ENCODE measurements around the gene SCYGR8.
"Not testable (repeated sequence)": the region's sequence is repeated elsewhere in the genome, so short reads cannot be mapped to it uniquely, and the experiment has no call there.

SCYGR8 gene, protein sequence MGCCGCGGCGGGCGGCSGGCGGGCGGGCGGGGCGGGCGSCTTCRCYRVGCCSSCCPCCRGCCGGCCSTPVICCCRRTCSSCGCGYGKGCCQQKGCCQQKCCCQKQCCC

DNA sequence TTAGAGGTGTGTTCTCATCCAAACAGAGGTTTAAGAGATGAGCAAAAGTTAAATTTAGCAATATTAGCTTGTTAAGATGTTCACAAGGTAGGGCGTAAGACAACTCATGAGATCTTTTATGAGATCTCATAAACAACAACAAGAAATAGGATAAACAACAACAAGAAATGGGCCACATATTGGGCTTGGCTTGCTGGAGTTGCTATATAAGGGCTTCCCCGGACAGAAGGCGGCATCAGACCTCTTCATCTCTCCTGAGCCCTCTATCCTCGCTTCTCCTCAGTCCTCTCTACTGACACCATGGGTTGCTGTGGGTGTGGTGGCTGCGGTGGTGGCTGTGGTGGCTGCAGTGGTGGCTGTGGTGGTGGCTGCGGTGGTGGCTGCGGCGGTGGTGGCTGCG is at the start of gene SCYGR8:
Gene SCYGR8, plus strand, starts transcription at position 301 of the 400 bp plus-strand sequence. Its CDS starts 0 bp downstream, at position 301.
- DNase-seq (ENCODE audit: low read depth in 1 of 2, low spot score in 1 of 2), result no peak

DNA sequence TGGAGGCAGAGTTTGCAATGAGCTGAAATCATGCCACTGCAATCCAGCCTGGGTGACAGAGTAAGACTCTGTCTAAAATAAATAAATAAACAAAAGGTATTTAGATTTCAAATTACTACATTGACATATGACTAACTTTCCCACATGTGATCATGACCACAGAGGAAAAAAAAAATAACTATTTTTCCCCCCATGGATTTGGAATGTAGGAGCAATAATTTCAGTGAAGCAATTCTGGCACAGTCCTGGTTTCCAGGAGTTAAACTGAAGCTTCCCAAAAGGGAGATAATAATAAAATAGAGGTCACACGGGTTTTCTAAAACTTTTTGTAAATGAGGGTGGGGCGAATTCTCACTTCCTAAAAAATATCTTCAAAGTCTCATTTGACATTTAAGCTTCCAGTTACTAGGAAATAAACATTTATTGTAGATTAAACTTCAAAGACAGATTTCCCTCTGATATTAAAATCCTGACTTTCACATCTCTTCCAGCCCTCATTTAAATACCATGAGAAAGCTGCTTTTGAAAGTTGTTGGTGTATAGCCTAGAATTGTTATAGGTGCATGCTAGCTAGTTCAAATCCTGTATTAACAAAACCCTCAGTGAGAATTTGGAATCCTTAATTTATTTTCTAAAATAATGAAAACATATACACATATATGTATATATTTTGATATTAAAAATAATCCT is 48.6 kb upstream of the SCYGR8 start:
- no peak for DNase-seq (ENCODE audit: low read depth in 1 of 2, low spot score in 1 of 2)

DNA sequence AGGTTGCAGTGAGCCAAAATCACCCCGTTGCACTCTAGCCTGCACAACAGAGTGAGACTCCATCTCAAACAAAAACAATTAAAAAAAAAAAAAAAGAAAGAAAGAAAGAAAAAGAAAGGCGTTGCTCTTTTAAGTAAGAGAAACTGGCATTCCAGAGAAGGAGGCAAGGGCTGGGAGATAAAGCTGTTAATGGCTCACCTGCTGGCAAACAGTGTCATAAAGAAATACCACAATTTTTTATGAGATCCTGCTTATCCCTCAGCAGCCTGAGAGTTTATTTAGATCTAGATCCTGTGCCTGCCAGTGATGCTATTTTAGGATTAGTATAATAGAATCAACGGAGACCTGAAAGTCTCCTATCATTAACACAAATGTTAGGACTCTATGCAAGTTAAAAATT is 44.1 kb upstream of the SCYGR8 start:
- no peak for DNase-seq (ENCODE audit: low read depth in 1 of 2, low spot score in 1 of 2)

DNA sequence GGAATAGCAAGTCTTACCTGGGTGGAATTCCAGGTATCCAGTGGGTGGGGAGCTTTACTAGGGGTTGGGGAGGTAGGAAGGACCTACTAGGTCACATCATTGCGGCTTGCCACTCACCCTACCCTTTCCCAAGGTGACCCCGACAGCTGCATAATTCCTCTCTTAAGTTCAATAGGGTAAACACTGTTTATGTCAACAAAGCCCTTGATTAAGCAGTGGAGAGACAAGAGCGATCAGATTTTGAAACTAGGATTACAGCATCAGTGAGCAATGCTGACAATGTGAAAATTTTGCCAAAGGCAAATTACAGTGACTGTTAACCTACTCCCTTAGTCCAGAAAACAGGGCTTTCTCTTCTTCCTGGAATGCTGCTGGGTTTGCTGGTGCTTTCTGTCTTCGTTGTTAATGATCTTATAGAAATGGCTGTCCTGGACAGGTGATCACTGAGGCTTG is 42.4 kb upstream of the SCYGR8 start:
- DNase-seq (ENCODE audit: low read depth in 1 of 2, low spot score in 1 of 2), result no peak

DNA sequence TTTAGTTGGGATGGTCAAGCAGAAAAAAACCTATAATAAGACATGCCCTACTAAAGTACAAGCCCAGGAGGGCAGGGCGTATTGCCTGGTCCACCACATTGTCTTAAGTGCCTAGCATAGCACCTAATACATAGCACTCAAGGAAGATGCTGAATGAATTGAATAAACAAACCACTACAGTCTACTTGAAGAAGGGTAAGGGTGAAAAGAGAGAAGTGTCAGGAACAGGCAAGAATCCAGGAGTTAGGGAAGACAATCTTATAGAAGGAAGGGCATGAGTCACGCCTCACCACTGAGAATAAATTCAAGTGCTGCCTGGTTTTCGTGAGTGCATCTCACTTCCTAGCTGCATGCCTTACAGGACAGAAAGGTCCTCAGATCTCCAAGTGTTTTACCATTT is 41.7 kb upstream of the SCYGR8 start:
- DNase-seq (ENCODE audit: low read depth in 1 of 2, low spot score in 1 of 2), result no peak

DNA sequence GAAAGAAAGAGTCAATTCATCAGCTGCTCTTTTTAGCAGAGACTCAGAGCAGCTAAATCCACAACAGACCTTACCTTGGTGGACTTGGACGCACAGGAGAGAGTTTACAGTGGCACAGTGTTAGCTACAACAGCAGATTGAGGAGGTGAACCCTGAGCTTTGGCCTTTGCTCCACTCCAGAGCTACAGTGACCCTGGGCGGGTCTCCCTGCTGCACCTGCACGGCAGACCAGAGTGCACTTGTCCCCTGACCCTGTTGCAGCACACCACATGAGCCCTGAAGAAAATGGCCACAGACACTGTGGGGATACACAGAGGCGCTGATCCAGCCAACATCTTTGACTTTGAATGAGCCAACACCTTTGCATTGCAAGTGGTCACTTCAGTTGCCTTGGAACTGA is 38.8 kb upstream of the SCYGR8 start:
- no peak for DNase-seq (ENCODE audit: low read depth in 1 of 2, low spot score in 1 of 2)

DNA sequence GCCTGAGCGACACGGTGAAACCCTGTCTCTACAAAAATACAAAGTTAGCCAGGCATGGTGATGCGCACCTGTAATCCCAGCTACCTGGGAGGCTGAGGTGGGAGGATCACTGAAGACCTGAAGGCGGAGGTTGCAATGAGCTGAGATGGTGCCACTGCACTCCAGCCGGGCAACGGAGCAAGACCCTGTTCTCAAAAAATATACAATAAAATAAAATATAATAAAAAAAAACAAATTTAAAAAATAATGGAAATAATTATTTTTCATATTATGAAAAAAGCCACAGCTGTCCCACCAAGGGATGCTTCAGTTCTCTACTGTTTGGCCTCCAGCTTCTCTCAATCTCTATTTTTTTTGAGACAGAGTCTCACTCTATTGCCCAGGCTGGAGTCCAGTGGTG is 38.3 kb upstream of the SCYGR8 start:
- DNase-seq (ENCODE audit: low read depth in 1 of 2, low spot score in 1 of 2), result no peak

DNA sequence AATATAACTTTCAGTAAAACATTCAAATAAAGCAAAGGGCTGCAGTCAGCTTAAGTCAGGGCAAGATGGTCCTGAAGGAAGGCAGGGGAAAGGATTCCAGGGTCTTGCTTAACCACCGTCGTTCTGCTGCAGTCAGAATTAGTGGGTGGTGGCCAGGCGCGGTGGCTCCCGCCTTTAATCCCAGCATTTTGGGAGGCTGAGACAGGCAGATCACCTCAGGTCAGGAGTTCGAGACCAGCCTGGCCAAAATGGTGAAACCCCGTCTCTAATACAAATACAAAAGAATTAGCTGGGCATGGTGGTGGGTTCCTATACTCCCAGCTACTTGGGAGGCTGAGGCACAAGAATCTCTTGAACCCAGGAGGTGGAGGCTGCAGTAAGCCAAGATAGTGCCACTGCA is 34.7 kb upstream of the SCYGR8 start:
- no peak for DNase-seq (ENCODE audit: low read depth in 1 of 2, low spot score in 1 of 2)

DNA sequence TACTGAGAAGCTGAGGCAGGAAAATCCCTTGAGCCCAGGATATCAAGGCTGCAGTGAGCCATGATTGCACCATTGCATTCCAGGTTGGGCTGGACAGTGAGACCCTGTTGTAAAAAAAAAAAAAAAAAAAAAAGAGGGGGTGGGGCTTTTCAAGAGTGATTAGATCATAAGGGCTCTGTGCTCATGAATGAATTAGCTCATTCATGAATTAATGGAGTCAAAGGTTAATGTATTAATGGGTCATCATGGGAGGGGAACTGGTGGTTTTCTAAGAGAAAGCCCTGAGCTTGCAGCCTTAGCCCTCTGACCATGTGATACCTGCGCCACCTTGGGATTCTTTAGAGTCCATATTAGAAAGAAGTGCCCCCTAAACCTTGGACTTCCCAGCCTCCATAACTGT is 32.4 kb upstream of the SCYGR8 start:
- no peak for DNase-seq (ENCODE audit: low read depth in 1 of 2, low spot score in 1 of 2)

DNA sequence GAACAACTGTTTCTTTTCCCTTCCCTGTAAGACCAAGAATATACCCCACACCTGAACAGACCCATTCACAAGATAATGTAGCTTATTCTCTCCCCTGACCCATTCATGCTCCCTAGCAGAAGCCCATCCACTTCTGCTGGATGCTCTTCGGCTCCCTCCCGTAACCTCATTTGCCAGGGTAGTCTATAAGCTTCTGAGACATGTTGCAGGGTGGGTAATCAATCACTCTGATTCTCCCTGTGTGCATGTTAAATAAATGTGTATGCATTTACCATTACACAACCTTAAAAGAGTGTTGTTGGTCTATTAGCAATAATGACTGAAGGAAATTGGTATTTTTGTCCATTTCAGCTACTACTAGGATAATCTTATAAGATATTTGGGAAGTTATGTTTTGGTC is 29.2 kb upstream of the SCYGR8 start:
- no peak for DNase-seq (ENCODE audit: low read depth in 1 of 2, low spot score in 1 of 2)

DNA sequence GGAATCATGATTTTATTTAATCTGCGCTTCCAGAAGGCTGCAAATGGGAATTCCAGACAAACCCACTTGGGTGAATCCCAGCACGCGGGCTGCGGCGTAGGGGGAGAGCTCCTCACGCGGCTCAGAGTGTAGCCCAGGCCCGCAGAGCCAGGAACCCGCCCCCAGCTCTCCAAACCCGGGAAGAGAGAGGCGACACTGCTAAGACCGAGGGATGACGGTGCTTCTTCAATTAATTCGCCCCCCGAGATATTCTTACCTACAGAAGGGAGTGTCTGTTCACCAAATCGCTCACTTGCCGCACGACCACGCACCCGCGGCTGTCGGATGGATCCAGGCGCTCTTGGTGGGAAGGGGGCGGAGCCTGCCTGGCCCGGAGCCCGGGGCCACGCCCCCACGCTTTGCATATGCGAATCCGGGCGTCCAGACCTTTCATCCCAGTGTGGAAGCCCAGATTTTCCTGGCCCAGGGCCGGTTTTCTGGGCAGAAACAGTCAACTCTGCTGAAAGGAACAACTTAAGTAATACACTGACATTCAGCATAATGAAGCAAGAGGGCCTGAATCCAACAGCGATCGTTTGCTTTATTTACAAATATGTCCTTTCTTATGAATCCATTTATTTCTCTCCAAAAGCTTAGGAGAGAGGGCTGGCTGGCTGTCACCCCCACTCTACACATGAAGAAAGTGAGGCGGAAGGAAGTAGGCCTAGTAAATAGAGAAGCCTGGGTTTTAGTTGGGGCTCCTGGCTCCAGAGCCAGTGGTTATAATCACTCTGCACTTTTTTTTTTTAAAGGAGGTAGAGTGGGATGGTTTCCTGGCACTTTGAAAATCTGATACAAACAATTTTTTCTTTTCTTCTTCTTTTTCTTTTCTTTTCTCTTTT is 27.8 kb upstream of the SCYGR8 start, which contains the start of gene SLC19A3:
Gene SLC19A3, minus strand, starts transcription at position 342 of the 881 bp plus-strand sequence. CDS start 15,710 bp downstream, outside the sequence.
- DNase-seq (ENCODE audit: low read depth in 1 of 2, low spot score in 1 of 2), result no peak

DNA sequence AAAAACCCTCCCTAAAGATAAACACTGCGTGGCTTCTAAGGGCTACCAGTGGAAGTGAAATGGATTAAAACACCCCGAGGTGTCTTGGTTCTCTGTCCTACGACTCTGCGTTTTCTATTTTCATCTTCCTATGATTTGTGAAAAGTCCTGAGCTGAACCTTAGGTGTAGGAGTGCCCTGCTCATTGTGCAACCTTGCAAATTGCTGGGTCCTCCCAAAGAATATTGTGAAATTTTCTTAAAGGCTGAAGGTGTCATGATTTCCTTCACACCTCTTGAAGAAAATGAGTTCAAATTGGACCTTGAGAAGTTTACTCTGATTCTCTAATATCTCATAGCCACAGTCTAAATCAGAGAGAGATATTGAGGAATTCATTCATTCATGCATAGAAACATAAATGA is 26.1 kb upstream of the SCYGR8 start:
- no peak for DNase-seq (ENCODE audit: low read depth in 1 of 2, low spot score in 1 of 2)

DNA sequence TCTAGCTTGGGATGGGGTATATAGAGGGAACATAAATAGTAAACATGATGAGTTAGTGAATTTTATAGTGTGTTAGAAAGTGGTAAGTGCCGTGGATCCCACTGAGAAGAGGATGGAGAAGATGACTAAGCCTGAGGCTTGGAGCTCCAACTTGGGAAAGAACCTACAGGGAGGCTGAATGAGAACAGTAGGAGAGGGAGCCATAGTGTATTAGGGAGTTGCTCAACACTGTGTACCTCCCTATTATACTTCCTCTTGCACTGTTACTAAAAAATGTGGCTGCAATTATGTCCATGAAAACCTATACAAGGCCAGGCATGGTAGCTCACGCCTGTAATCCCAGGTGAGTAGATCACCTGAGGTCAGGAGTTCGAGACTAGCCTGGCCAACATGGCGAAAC is 25.0 kb upstream of the SCYGR8 start:
- DNase-seq (ENCODE audit: low read depth in 1 of 2, low spot score in 1 of 2), result no peak

DNA sequence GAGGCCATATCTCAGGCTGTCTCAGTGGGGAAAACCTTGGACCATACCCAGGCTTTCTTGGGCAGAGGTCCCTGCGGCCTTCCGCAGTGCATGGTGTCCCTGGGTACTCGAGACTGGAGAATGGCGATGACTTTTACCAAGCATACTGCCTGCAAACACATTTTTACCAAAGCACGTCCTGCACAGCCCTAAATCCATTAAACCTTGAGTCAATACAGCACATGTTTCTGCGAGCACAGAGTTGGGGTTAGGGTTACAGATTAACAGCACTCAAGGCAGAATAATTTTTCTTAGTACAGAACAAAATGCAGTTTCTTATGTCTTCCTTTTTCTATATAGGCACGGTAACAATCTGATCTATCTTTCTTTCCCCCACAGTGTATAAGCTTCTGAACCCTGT is 22.9 kb upstream of the SCYGR8 start:
- not testable (repeated sequence) for DNase-seq (ENCODE audit: low read depth in 1 of 2, low spot score in 1 of 2)

DNA sequence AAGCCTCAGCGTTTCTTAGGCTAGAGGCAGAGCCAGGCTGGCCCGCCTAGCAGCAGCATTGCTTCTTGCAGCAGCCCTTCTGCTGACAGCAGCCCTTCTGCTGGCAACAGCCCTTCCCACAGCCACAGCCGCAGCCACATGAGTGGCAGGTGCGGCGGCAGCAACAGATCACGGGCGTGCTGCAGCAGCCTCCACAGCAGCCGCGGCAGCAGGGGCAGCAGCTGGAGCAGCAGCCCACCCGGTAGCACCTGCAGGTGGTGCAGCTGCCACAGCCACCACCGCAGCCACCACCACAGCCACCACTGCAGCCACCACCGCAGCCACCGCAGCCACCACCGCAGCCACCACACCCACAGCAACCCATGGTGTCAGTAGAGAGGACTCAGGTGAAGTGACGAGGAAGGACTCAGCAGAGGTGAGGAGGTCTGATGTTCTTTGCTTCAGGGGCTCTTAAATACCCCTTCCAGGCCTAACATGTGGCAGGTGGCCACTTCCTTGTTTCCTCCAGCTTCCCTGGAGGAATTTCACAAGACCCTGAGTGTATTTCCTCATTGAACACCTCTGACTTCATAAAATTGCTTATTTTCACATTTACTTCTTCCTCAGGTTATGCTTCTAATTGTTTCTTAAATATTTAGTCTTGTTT is 21.2 kb upstream of the SCYGR8 start, which contains the start of gene SCYGR6:
Gene SCYGR6, minus strand, starts transcription at position 364 of the 646 bp plus-strand sequence. Its CDS starts 0 bp downstream, at position 364.
- DNase-seq (ENCODE audit: low read depth in 1 of 2, low spot score in 1 of 2), result no peak

DNA sequence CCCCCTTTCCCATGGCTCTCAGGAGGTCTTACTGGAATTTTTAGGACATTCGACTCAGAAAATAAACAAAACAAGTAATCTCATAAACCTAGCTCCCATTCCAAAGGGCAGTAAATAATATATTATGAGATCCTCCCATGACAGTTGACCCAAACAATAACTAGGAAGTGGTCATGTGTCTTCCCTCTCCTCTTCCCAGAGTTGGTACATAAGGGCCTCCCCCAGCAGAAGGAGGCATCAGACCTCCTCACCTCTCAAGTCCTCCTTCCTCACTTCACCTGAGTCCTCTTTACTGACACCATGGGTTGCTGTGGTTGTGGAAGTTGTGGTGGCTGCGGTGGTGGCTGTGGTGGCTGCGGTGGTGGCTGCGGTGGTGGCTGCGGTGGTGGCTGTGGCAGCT is 17.7 kb upstream of the SCYGR8 start, which contains the start of gene SCYGR7:
Gene SCYGR7, plus strand, starts transcription at position 301 of the 400 bp plus-strand sequence. Its CDS starts 0 bp downstream, at position 301.
- DNase-seq (ENCODE audit: low read depth in 1 of 2, low spot score in 1 of 2), result no peak

DNA sequence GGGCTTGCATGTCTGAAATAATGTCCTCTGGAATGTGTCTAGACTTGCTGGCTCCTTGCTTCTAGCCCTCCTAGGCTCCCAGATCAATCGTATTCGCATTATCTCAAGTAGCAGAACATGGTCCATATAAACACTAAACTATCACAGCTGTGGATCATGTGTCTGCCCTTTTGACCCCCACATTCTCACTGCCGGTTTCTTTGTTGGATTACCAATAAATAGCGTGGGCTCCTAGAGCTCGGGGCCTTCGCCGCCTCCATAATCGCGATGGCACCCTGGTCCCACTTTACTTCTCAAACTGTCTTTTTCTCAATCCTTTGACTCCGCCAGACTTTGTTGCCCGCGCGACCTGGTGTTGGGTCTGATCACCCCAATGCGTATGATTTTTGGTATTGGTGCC is 6.3 kb upstream of the SCYGR8 start:
- no peak for DNase-seq (ENCODE audit: low read depth in 1 of 2, low spot score in 1 of 2)

DNA sequence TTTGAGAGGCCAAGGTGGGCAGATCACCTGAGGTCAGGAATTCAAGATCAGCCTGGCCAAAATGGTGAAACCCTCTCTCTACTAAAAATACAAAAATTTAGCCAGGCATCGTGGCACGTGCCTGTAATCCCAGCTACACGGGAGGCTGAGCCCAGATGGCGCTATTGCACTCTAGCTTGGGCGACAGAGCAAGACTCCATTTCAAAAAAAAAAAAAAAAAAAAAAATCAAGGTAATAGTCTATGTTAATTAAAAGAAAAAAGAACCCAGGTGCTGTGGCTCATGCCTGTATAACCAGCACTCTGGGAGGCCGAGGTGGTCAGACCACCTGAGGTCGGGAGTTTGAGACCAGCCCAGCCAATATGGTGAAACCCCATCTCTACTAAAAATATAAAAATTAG is 5.0 kb upstream of the SCYGR8 start:
- not testable (repeated sequence) for DNase-seq (ENCODE audit: low read depth in 1 of 2, low spot score in 1 of 2)

DNA sequence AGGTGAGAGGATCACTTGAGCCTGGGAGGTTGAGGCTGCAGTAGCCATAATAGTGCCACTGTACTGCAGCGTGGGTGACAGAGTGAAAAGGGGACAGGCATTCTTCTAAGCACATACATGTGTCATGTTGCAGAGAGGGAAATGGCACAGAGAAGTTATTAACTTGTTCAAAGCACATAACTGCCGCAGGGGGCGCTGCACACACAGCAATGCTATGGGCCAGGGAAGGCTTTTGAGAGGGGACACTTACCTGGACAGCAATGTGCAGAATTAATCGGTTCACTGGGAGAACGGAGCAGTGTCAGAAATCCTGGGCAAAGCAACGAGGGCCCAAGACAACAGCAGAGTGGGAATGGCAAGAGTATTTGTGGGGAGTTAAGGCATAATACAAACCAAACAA is 2.4 kb downstream of the SCYGR8 start:
- no peak for DNase-seq (ENCODE audit: low read depth in 1 of 2, low spot score in 1 of 2)

DNA sequence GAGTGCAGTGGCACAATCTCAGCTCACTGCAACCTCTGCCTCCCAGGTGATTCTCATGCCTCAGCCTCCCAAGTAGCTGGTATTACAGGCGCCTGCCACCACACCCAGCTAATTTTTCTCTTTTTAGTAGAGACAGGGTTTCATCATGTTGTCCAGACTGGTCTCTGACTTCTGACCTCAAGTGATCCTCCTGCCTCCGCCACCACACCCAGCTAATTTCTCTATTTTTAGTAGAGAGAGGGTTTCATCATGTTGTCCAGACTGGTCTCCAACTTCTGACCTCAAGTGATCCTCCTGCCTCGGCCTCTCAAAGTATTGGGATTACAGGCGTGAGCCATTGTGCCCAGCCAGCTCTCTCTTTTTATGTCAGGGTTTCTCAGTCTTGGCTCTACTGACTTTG is 10.6 kb downstream of the SCYGR8 start:
- DNase-seq (ENCODE audit: low read depth in 1 of 2, low spot score in 1 of 2), result not testable (repeated sequence)

DNA sequence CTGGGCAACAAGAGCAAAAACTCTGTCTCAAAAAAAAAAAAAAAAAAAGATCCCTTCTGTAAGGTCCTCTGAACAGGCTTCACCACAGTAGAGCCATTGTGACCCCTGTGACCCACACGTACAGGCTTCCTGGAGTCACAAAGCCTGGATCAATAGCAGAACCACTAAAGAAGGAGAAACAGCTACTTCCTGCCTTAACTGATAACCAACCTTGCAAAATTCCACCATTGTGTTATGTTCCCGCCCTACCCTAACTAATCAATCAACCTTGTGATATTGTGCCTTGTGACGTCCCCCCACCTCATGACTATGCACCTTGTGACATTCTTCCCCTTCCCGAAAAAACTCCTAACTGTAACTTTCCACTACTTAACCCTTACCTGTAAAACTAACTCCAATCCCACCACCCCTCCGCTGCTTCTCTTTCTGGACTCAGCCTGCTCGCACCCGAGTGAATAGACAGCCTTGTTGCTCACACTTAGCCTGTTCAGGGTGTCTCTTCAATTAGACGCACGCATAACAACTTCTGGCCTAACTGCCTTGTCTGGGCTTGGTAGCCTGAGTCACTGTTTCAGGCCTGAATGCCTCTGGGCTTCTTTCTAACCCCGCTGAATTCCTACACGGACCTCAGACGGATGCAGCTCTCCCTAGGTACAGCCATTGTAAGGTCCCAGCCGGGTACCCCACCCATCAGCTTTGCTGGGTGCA is 13.9 kb downstream of the SCYGR8 start:
- no peak for DNase-seq (ENCODE audit: low read depth in 1 of 2, low spot score in 1 of 2)
